Karpas-422 (cell line): ENCODE data around the gene MBP. TPM values are rescaled to one million over a fixed set of nuclear protein-coding genes. Genes with fewer than 3 reads are reported as not detected.

ENCODE experiments used
- DNase-seq: peaks from one replicate; pipeline ENCODE4 v3.0.0-alpha.2; 2015
- H2AFZ ChIP-seq: fragments of 200-600 bp; sonication (generic); 2 replicates; pipeline ENCODE4 v1.6.1; 2014; ENCODE audit warnings: antibody characterized with exemption, low read length, mixed read lengths
- H3K27ac ChIP-seq: fragments of 200-600 bp; sonication (generic); 2 replicates; pipeline ENCODE4 v1.5.1; 2014; ENCODE audit warnings: mild to moderate bottlenecking, low read length, moderate library complexity
- H3K27me3 ChIP-seq: fragments of 200-600 bp; sonication (generic); 2 replicates; pipeline ENCODE4 v1.6.1; 2014; ENCODE audit warnings: low read length, mixed read lengths
- H3K36me3 ChIP-seq: fragments of 200-600 bp; sonication (generic); 2 replicates; pipeline ENCODE4 v1.6.1; 2014; ENCODE audit warnings: low read length, mixed read lengths; ENCODE audit not compliant: insufficient read depth
- H3K4me1 ChIP-seq: fragments of 200-600 bp; sonication (generic); 2 replicates; pipeline ENCODE4 v1.6.1; 2014; ENCODE audit warnings: mild to moderate bottlenecking, low read length, mixed read lengths
- H3K4me2 ChIP-seq: fragments of 200-600 bp; sonication (generic); 2 replicates; pipeline ENCODE4 v1.6.1; 2014; ENCODE audit warnings: low read length, low read depth, mild to moderate bottlenecking; ENCODE audit not compliant: poor library complexity, severe bottlenecking
- H3K4me3 ChIP-seq: fragments of 200-600 bp; sonication (generic); 2 replicates; pipeline ENCODE4 v1.5.1; 2014; ENCODE audit warnings: mild to moderate bottlenecking, antibody characterized with exemption, low read length, mixed read lengths
- H3K79me2 ChIP-seq: fragments of 200-600 bp; sonication (generic); 2 replicates; pipeline ENCODE4 v1.6.1; 2014; ENCODE audit warnings: mild to moderate bottlenecking, low read length, mixed read lengths
- H3K9ac ChIP-seq: fragments of 200-600 bp; sonication (generic); 2 replicates; pipeline ENCODE4 v1.6.0; 2014; ENCODE audit warnings: low read length
- H3K9me2 ChIP-seq: fragments of 200-600 bp; sonication (generic), shearing (Covaris generic); replicated peaks from 2 replicates; pipeline ENCODE4 v1.6.0; 2014; ENCODE audit warnings: mild to moderate bottlenecking, low read length, moderate library complexity; ENCODE audit not compliant: insufficient read depth
- H3K9me3 ChIP-seq: fragments of 300-700, 200-600 bp; sonication (generic); 2 replicates; pipeline ENCODE4 v1.6.1; 2014; ENCODE audit warnings: low read length, mixed read lengths
- H4K20me1 ChIP-seq: fragments of 200-600 bp; sonication (generic); 2 replicates; pipeline ENCODE4 v1.6.1; 2014; ENCODE audit warnings: mild to moderate bottlenecking, antibody characterized with exemption, low read length, low read depth; ENCODE audit not compliant: insufficient read depth
- total RNA-seq: library from RNA; depleted of rRNA; stranded (reverse); fragments of >200 nt; shearing (Covaris generic); gene quantifications from 2 replicates; pipeline ENCODE4 v1.2.3, GENCODE V29; 2014; ENCODE audit warnings: low replicate concordance

MBP gene
- total RNA-seq, 1 experiment from 2014 or later: 67.8 TPM

DNA sequence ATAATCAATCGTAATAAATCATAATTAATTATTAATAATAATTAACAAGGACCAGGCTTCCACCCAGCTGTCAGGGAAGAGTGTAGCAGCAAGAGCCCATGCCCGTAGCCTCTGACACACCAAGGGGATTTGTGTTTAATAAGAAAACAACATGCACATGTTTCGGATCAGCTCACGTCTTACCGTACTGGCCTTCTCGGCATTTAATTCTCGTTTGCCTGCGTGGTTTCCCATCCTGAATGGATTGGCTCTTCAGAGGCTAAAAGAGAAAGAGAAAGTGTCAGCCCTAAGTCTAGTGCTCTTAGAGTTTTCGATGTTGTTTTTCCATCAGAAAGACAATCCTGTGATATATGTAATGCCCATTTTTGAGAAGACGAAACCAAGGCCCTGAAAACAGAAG lies 27.6 kb downstream of the MBP start:
- Histone ChIP-seq H3K36me3 (peaks cover 10% of the 10 kb centered on the region), H3K79me2 (peaks cover 74% of the 10 kb centered on the region), H3K27me3 (no peaks in the 10 kb centered on the region), H3K9me2 (no peaks in the 10 kb centered on the region), H3K9ac (no peak overlapping the region), H3K4me1 (peaks cover 91% of the 10 kb centered on the region), H4K20me1 (peaks cover 32% of the 10 kb centered on the region), H3K9me3 (no peaks in the 10 kb centered on the region), H3K4me2 (no peak overlapping the region), H2AFZ (no peak overlapping the region), H3K27ac (no peak overlapping the region), H3K4me3 (no peak overlapping the region)
- no peak for DNase-seq

DNA sequence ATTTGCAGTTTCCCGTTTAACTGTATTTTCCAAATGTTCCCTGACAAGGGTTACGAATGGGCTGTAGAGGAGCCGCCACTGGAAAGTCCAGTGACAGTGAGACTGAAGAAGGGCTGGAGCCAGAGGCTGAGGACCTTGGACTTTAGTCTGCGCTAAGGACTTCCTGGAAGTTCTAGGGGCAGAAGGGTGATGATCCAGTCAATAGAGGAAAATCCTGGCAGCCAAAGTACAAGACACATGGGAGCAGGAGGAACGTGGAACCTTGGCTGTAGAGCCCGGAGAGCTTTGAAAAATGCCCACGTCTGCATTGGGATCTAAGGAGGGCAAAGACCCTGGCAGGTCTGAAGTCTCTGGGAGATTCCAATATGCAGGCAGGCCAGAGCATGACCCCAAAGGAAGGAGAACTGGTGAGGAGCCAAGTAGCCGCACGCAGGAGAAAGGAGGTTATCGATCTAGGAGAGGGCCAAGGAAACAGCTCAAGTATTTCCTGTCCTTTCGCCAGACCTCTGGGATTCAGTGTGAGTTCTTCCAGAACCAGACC lies 28.5 kb downstream of the MBP start:
- H3K27ac ChIP-seq: peak overlapping the region; percentile 87; the same call in 1 of the 2 replicates
- no peak overlapping the region for H3K4me2 ChIP-seq
- no peaks in the 10 kb centered on the region for H3K27me3 ChIP-seq
- H4K20me1 ChIP-seq: peaks cover 23% of the 10 kb centered on the region
- H3K9me3 ChIP-seq: no peaks in the 10 kb centered on the region
- H3K9ac ChIP-seq: no peak overlapping the region
- no peak for DNase-seq
- no peak overlapping the region for H2AFZ ChIP-seq
- peaks cover 75% of the 10 kb centered on the region for H3K79me2 ChIP-seq
- H3K36me3 ChIP-seq: peaks cover 10% of the 10 kb centered on the region
- H3K4me3 ChIP-seq: no peak overlapping the region
- H3K4me1 ChIP-seq: peaks cover 91% of the 10 kb centered on the region
- H3K9me2 ChIP-seq: no peaks in the 10 kb centered on the region

DNA sequence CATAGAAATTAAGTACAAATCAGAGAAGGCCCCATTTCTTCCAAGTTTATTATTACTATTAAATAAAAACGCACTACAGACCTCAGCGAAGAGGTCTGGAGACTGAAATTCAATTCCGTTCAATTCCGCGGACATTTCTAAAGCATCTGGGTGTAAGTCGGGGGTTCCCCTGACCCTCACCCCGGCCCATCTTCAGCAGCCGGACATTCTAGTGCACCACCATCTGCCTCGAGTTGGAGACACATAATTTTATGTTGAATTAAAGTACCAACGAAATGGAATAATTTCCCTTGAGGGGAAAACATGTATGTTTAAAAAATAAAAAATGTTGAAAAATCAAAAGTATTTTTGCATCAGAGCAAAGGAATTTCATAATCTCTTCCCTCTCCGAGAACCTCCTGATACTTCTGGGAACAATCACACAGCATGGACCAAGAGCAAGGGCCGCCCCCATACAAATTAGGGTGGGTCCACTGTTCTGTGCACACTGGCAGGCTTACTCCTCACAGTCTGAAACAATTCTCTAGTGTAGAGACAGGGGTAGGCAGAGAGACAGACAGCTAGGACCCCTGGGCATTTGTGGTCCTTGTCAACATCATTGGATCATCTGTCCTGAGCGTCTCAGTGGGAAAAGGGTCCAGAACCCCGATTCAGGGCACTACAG lies 29.3 kb downstream of the MBP start:
- DNase-seq: no peak
- peaks cover 22% of the 10 kb centered on the region; the same call in 1 of the 2 replicates for H4K20me1 ChIP-seq
- peak overlapping the region; percentile 71 for H3K4me2 ChIP-seq
- H3K9me2 ChIP-seq: no peaks in the 10 kb centered on the region
- peaks cover 75% of the 10 kb centered on the region for H3K79me2 ChIP-seq
- H2AFZ ChIP-seq: no peak overlapping the region
- no peaks in the 10 kb centered on the region for H3K27me3 ChIP-seq
- H3K9me3 ChIP-seq: no peaks in the 10 kb centered on the region
- H3K4me1 ChIP-seq: peaks cover 91% of the 10 kb centered on the region
- peak overlapping the region; percentile 42 for H3K4me3 ChIP-seq
- H3K36me3 ChIP-seq: peaks cover 10% of the 10 kb centered on the region
- H3K9ac ChIP-seq: no peak overlapping the region
- H3K27ac ChIP-seq: peak overlapping the region; percentile 87

- no peaks in the 10 kb centered on the region for H3K9me3 ChIP-seq
- peak overlapping the region; percentile 58 for H3K9ac ChIP-seq
- H3K27ac ChIP-seq: peak overlapping the region; percentile 87
- no peaks in the 10 kb centered on the region for H3K27me3 ChIP-seq
- H3K79me2 ChIP-seq: peaks cover 69% of the 10 kb centered on the region
- peak overlapping the region; percentile 71 for H3K4me2 ChIP-seq
- H3K4me1 ChIP-seq: peaks cover 91% of the 10 kb centered on the region
- H3K4me3 ChIP-seq: peak overlapping the region; percentile 42
- no peak overlapping the region; the same call in 1 of the 2 replicates for H2AFZ ChIP-seq
- no peaks in the 10 kb centered on the region for H3K9me2 ChIP-seq
- H3K36me3 ChIP-seq: peaks cover 10% of the 10 kb centered on the region
- peaks cover 20% of the 10 kb centered on the region; the same call in 1 of the 2 replicates for H4K20me1 ChIP-seq
- peak; percentile 85 for DNase-seq
Measured at GRCh38 chr18:77102259-77103040, 30.1 kb downstream of the MBP start.

- Histone ChIP-seq H2AFZ (no peak overlapping the region; the same call in 1 of the 2 replicates), H3K4me2 (peak overlapping the region; percentile 71)
Measured at GRCh38 chr18:77101410-77102258, 30.9 kb downstream of the MBP start.

GRCh38 chr18:77100751-77101355 lies 31.7 kb downstream of the MBP start:
- Histone ChIP-seq H3K4me2 (peak overlapping the region; percentile 71), H2AFZ (no peak overlapping the region), H3K27me3 (no peaks in the 10 kb centered on the region), H3K27ac (peak overlapping the region; percentile 87), H3K4me1 (peaks cover 86% of the 10 kb centered on the region), H3K9me2 (no peaks in the 10 kb centered on the region), H3K4me3 (no peak overlapping the region), H4K20me1 (peaks cover 7% of the 10 kb centered on the region; the same call in 1 of the 2 replicates), H3K36me3 (peaks cover 18% of the 10 kb centered on the region), H3K9me3 (no peaks in the 10 kb centered on the region), H3K79me2 (peaks cover 69% of the 10 kb centered on the region), H3K9ac (peak overlapping the region; percentile 58; the same call in 1 of the 2 replicates)
- no peak for DNase-seq

More at GRCh38 chr18:77101410-77102258, 30.9 kb downstream of the MBP start:
- no peaks in the 10 kb centered on the region for H3K9me2 ChIP-seq
- peaks cover 91% of the 10 kb centered on the region for H3K4me1 ChIP-seq
- H3K36me3 ChIP-seq: peaks cover 14% of the 10 kb centered on the region
- peak overlapping the region; percentile 42 for H3K4me3 ChIP-seq
- peaks cover 69% of the 10 kb centered on the region for H3K79me2 ChIP-seq
- DNase-seq: peak; percentile 74
- H3K27ac ChIP-seq: peak overlapping the region; percentile 87
- no peaks in the 10 kb centered on the region for H3K27me3 ChIP-seq
- H4K20me1 ChIP-seq: peaks cover 13% of the 10 kb centered on the region; the same call in 1 of the 2 replicates
- peak overlapping the region; percentile 58 for H3K9ac ChIP-seq
- H3K9me3 ChIP-seq: no peaks in the 10 kb centered on the region

DNA sequence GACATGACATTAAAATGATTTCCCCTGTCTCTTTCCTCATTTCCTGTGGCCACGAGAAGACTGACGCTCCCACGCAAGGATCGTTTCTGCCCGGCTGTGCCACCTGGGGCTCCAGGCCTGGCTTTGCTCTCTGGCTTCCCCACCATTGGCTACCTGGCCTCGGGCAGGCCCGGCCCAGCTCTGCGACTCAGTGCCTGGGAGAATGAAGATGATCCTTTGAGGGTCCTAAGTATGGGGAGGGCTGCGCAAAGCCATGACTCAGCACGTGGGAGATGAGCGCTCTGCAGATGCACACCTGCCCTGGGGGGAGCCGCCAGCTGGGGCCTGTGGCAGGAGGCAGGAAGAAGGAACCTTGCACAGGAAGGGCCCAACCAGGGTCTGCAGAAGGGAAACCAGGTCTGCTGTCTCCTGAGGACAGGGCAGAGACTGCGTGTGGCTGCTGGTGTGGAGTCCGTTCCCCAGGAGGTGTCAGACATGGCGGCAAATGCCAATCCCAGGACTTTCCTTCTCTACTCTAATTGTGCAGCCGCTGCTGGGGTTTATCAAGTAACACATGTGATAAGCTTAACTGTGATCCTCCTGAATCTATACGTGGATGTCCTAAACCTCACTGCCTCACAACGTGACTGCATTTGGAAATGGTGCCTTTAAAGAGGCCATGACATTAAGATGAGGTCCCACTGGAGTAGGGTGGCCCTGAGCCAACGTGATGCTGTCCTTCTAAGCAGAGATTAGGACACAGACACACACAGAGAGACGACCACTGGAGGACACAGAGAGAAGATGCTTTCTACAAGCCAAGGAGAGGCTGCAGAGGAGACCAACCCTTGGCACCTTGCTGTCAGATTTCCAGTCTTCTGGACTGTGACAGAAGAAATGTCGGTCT lies 32.9 kb downstream of the MBP start:
- no peaks in the 10 kb centered on the region for H4K20me1 ChIP-seq
- no peaks in the 10 kb centered on the region for H3K9me2 ChIP-seq
- H3K27me3 ChIP-seq: no peaks in the 10 kb centered on the region
- H2AFZ ChIP-seq: no peak overlapping the region
- peaks cover 81% of the 10 kb centered on the region for H3K4me1 ChIP-seq
- H3K4me2 ChIP-seq: no peak overlapping the region
- H3K79me2 ChIP-seq: peaks cover 74% of the 10 kb centered on the region
- no peaks in the 10 kb centered on the region for H3K9me3 ChIP-seq
- H3K4me3 ChIP-seq: no peak overlapping the region
- H3K36me3 ChIP-seq: peaks cover 24% of the 10 kb centered on the region
- no peak for DNase-seq
- H3K27ac ChIP-seq: peak overlapping the region; percentile 53
- no peak overlapping the region for H3K9ac ChIP-seq
